ENCODE measurements around the gene DLD.

The DLD gene

GRCh38 chr7:107860279-107860961, 30.6 kb upstream of the DLD start:
- H3K4me3 Mint-ChIP-seq: no peak overlapping the region
- no peak overlapping the region for H3K27ac Mint-ChIP-seq
- no peaks in the 10 kb centered on the region for H3K9me3 Mint-ChIP-seq
- H3K36me3 Mint-ChIP-seq (ENCODE audit: low read depth): no peaks in the 10 kb centered on the region
- H3K27me3 Mint-ChIP-seq: no peaks in the 10 kb centered on the region
- H3K4me1 Mint-ChIP-seq (ENCODE audit: low read depth): peaks cover 34% of the 10 kb centered on the region

GRCh38 chr7:107860981-107861652, 29.9 kb upstream of the DLD start:
- Mint-ChIP-seq H3K27ac (no peak overlapping the region), H3K4me1 (ENCODE audit: low read depth) (peaks cover 40% of the 10 kb centered on the region), H3K9me3 (no peaks in the 10 kb centered on the region), H3K27me3 (no peaks in the 10 kb centered on the region), H3K36me3 (ENCODE audit: low read depth) (no peaks in the 10 kb centered on the region), H3K4me3 (no peak overlapping the region)

- Mint-ChIP-seq H3K4me1 (ENCODE audit: low read depth) (peaks cover 22% of the 10 kb centered on the region), H3K36me3 (ENCODE audit: low read depth) (no peaks in the 10 kb centered on the region), H3K27ac (peak overlapping the region; percentile 90), H3K4me3 (peak overlapping the region; percentile 46), H3K27me3 (no peaks in the 10 kb centered on the region), H3K9me3 (no peaks in the 10 kb centered on the region)
These were observed 24.8 kb upstream of the DLD start for GRCh38 chr7:107865956-107866775.

GRCh38 chr7:107867858-107868466, 23.0 kb upstream of the DLD start:
- Mint-ChIP-seq H3K9me3 (no peaks in the 10 kb centered on the region), H3K4me1 (ENCODE audit: low read depth) (peaks cover 22% of the 10 kb centered on the region)

GRCh38 chr7:107870427-107871000, 20.5 kb upstream of the DLD start:
- H3K27me3 Mint-ChIP-seq: no peaks in the 10 kb centered on the region
- H3K36me3 Mint-ChIP-seq (ENCODE audit: low read depth): no peaks in the 10 kb centered on the region
- H3K27ac Mint-ChIP-seq: no peak overlapping the region
- H3K4me3 Mint-ChIP-seq: no peak overlapping the region
- H3K4me1 Mint-ChIP-seq (ENCODE audit: low read depth): peaks cover 16% of the 10 kb centered on the region
- no peaks in the 10 kb centered on the region for H3K9me3 Mint-ChIP-seq

More at GRCh38 chr7:107867858-107868466, 23.0 kb upstream of the DLD start:
- Mint-ChIP-seq H3K36me3 (ENCODE audit: low read depth) (no peaks in the 10 kb centered on the region), H3K27ac (no peak overlapping the region), H3K27me3 (no peaks in the 10 kb centered on the region), H3K4me3 (no peak overlapping the region)

GRCh38 chr7:107874111-107874510, 16.9 kb upstream of the DLD start:
- Mint-ChIP-seq H3K27me3 (no peaks in the 10 kb centered on the region), H3K36me3 (ENCODE audit: low read depth) (no peaks in the 10 kb centered on the region), H3K4me1 (ENCODE audit: low read depth) (peaks cover 12% of the 10 kb centered on the region), H3K27ac (no peak overlapping the region), H3K4me3 (no peak overlapping the region), H3K9me3 (no peaks in the 10 kb centered on the region)

GRCh38 chr7:107874605-107875446, 16.2 kb upstream of the DLD start:
- H3K9me3 Mint-ChIP-seq: no peaks in the 10 kb centered on the region
- H3K36me3 Mint-ChIP-seq (ENCODE audit: low read depth): no peaks in the 10 kb centered on the region
- peaks cover 19% of the 10 kb centered on the region for H3K4me1 Mint-ChIP-seq (ENCODE audit: low read depth)
- peak overlapping the region; percentile 38 for H3K27ac Mint-ChIP-seq
- H3K4me3 Mint-ChIP-seq: no peak overlapping the region
- no peaks in the 10 kb centered on the region for H3K27me3 Mint-ChIP-seq

- Mint-ChIP-seq H3K27ac (no peak overlapping the region), H3K4me3 (no peak overlapping the region), H3K4me1 (ENCODE audit: low read depth) (peaks cover 19% of the 10 kb centered on the region), H3K27me3 (no peaks in the 10 kb centered on the region), H3K36me3 (ENCODE audit: low read depth) (no peaks in the 10 kb centered on the region), H3K9me3 (no peaks in the 10 kb centered on the region)
These were observed 14.1 kb upstream of the DLD start for GRCh38 chr7:107876916-107877315.

GRCh38 chr7:107877731-107878382, 13.1 kb upstream of the DLD start:
- H3K9me3 Mint-ChIP-seq: no peaks in the 10 kb centered on the region
- no peak overlapping the region for H3K27ac Mint-ChIP-seq
- peaks cover 19% of the 10 kb centered on the region for H3K4me1 Mint-ChIP-seq (ENCODE audit: low read depth)
- H3K36me3 Mint-ChIP-seq (ENCODE audit: low read depth): no peaks in the 10 kb centered on the region
- no peak overlapping the region for H3K4me3 Mint-ChIP-seq
- peaks cover 5% of the 10 kb centered on the region for H3K27me3 Mint-ChIP-seq

- peaks cover 19% of the 10 kb centered on the region for H3K4me1 Mint-ChIP-seq (ENCODE audit: low read depth)
- H3K36me3 Mint-ChIP-seq (ENCODE audit: low read depth): no peaks in the 10 kb centered on the region
- H3K27ac Mint-ChIP-seq: no peak overlapping the region
- peaks cover 5% of the 10 kb centered on the region for H3K27me3 Mint-ChIP-seq
- no peak overlapping the region for H3K4me3 Mint-ChIP-seq
- no peaks in the 10 kb centered on the region for H3K9me3 Mint-ChIP-seq
These were observed 12.3 kb upstream of the DLD start for GRCh38 chr7:107878636-107879035.

GRCh38 chr7:107879400-107880035, 11.5 kb upstream of the DLD start:
- H3K4me1 Mint-ChIP-seq (ENCODE audit: low read depth): peaks cover 17% of the 10 kb centered on the region
- no peak overlapping the region for H3K4me3 Mint-ChIP-seq
- no peak overlapping the region for H3K27ac Mint-ChIP-seq
- peaks cover 10% of the 10 kb centered on the region for H3K27me3 Mint-ChIP-seq
- no peaks in the 10 kb centered on the region for H3K36me3 Mint-ChIP-seq (ENCODE audit: low read depth)
- H3K9me3 Mint-ChIP-seq: no peaks in the 10 kb centered on the region

- Mint-ChIP-seq H3K27ac (no peak overlapping the region), H3K4me1 (ENCODE audit: low read depth) (peaks cover 7% of the 10 kb centered on the region), H3K4me3 (no peak overlapping the region), H3K36me3 (ENCODE audit: low read depth) (no peaks in the 10 kb centered on the region), H3K27me3 (peaks cover 14% of the 10 kb centered on the region), H3K9me3 (no peaks in the 10 kb centered on the region)
These were observed 8.2 kb upstream of the DLD start for GRCh38 chr7:107882766-107883165.

GRCh38 chr7:107884066-107884818, 6.7 kb upstream of the DLD start:
- H3K27ac Mint-ChIP-seq: no peak overlapping the region
- H3K36me3 Mint-ChIP-seq (ENCODE audit: low read depth): no peaks in the 10 kb centered on the region
- H3K9me3 Mint-ChIP-seq: no peaks in the 10 kb centered on the region
- no peak overlapping the region for H3K4me3 Mint-ChIP-seq
- H3K27me3 Mint-ChIP-seq: peaks cover 14% of the 10 kb centered on the region
- H3K4me1 Mint-ChIP-seq (ENCODE audit: low read depth): peaks cover 6% of the 10 kb centered on the region
